NOMO-1 treated with dmso at 0.1 percent for 144 hours (cell line): ENCODE data around the gene SPTLC2.
"Not testable (repeated sequence)": the region's sequence is repeated elsewhere in the genome, so short reads cannot be mapped to it uniquely, and the experiment has no call there.

Source experiments
- DNase-seq: peaks from one replicate; lab custom pipeline; 2025; ENCODE audit not compliant: unreplicated experiment; lab: John Stamatoyannopoulos, UW

The SPTLC2 gene

DNA sequence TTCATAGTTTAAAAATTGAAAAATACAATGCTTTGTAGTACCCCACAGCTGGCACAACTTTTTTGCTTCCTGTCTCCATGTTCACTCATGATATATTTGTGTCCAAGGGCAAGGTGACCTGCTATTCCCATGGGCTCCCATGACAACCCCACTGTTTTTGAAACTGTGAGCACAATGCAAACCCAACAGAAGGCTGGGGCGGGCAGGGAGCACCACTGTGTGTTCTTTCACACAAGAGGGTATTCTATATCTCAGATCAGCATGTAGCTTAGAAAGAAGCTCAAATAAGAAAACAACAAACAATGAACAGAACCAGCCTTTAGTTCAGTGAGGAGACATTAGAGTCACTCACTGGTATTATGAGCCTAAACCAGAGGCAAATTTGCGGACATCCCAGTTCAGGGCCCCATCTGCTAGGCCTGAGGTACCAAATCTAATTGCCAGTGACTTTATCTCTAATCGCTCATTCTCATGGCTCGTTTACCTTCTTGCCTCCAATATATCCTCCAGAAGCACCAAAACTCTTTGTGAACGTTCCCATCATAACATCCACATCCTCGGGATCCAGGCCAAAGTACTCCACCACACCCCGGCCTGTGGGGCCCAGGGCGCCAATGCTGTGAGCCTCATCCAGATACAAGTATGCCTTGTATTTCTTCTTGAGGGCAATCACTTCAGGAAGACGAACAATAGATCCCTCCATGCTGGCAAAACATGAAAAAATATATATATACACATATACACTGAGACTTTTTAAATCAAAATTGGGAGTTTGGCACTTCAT, 61.4 kb downstream of the SPTLC2 start:
- DNase-seq, result no peak

DNA sequence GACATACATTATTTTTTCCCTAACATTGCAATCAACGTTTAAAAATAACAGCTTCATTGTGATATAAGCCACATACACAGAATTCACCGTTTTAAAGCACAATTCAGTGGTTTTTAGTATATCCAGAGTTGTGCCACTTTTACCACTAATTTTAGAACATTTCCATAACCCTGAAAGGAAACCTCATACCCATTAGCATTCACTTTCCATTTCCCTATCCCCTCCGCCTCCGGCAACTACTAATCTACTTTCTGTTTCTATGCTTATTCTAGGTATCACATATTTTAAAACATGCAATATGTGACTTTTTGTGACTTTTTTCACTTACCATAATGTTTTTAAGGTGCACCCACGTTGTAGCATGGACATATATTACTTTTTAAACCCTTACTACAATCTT, 62.2 kb downstream of the SPTLC2 start:
- no peak for DNase-seq

DNA sequence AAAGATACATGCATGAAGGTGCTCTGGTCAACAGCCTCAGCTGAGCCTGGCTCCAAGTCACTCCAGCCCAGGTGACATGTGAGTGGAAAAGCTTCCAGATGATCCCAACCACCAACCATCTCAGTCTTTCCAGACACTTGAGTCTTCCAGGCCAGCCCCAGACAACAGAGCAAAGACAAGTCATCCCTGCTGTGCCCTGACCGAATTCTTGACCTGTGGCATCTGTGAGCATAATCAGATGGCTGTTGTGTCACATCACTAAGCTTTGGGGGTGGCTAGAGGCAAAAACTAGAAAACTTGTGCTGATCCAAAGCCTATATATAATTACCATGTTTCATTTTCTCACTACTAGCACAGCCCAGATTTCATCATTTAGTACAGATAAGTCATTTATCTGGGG, 67.0 kb downstream of the SPTLC2 start:
- no peak for DNase-seq

DNA sequence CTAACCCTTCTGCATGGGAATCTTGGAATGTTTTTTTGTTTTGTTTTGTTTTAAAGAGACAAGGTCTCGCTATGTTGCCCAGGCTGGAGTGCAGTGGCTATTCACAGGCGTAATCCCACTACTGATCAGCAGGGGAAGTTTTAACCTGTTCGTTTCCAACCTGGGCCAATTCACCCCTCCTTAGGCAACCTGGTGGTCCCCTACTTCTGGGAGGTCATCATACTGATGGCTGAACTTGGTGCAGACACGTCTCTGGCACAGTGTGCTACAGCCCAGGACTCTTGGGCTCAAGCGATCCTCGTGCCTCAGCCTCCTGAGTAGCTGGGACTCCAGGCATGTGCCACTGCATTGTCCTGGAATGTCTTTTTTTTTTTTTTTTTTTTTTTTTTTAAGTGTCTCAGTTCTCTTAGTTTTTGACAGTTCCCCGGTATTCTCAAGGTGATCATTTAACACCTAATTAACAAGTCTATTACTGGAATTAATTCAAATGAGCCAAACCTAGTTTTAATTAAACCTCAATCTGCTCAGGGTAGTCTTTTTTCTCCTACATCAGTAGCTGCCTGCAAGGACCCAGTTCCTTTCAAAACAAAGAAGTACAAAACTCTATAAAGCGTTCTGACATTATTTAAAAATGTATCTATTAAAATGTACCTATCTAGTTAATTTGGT, 68.8 kb downstream of the SPTLC2 start:
- DNase-seq, result no peak

DNA sequence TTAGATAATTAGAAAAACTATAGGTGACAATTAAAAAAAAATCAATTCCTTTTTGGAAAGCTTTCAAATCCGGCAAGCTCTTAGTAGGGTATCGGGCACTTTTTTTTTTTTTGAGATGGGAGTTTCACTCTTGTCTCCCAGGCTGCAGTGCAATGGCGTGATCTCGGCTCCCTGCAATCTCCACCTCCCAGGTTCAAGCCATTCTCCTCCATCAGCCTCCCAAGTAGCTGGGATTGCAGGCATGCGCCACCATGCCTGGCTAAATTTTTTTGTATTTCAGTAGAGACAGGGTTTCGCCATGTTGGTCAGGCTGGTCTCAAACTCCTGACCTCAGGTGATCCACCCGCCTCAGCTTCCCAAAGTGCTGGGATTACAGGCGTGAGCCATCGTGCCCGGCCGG, 71.3 kb downstream of the SPTLC2 start:
- DNase-seq, result not testable (repeated sequence)

DNA sequence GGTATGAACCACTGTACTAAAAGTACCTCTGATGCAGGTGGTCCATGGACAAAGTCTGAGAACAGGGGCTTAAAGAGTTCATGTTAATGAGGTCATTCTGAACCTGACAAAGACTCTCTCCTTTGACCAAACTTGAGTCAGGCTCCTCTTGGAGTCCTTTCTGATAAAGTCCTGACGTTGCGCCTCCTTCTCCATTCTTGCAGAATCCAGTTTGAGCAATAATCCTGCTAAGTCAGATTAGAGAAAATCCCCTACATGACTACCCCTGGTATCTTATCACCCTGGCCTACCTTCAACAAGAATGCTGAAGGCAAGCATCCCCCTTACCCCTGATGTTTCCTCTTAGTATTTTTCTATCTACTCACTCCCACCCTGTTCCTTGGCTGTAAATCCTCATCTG, 71.9 kb downstream of the SPTLC2 start:
- no peak for DNase-seq

DNA sequence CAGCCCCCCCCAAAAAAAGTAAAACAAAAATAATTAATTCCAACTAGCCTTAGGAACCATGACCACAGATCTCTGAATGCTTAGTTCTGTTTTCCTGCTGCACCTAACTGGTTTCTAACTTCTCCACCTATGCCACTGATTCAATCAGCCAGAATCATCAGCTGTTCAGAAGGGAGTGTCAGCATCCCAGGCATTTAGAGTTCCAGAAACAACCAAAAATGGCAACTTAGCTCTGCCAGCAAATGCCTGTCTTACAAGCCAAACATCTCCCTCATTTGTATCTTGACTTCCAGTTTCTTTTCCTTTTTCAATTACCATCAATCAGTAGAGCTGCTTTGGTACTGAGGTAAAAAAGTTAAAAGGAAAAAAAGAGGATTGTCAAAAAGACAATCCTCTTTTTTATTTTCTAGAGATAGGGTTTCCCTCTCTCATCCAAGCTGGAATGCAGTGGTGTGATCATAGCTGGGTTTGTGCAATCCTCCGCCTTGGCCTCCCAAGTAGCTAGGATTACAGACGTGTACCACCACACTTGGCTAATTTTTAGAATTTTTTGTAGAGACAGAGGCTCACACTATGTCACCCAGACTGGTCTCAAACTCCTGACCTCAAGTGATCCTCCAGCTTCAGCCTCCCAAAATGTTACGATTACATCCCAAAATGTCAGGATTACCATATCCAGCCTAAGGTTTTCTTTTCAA, 72.7 kb downstream of the SPTLC2 start:
- no peak for DNase-seq

DNA sequence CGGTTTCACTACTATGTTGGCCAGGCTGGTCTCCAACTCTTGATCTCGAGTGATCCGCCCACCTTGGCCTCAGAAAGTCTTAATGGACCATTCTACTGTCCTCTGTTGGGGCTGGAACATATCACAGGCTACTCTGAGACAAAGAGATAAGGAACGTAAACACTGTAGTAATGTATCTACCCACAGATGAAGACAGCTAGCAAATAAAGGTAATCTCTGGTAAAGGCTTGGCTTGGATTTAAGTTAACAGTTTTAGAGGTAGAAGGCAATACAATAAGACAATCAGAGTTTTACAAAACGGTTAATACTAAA, 73.2 kb downstream of the SPTLC2 start:
- no peak for DNase-seq

DNA sequence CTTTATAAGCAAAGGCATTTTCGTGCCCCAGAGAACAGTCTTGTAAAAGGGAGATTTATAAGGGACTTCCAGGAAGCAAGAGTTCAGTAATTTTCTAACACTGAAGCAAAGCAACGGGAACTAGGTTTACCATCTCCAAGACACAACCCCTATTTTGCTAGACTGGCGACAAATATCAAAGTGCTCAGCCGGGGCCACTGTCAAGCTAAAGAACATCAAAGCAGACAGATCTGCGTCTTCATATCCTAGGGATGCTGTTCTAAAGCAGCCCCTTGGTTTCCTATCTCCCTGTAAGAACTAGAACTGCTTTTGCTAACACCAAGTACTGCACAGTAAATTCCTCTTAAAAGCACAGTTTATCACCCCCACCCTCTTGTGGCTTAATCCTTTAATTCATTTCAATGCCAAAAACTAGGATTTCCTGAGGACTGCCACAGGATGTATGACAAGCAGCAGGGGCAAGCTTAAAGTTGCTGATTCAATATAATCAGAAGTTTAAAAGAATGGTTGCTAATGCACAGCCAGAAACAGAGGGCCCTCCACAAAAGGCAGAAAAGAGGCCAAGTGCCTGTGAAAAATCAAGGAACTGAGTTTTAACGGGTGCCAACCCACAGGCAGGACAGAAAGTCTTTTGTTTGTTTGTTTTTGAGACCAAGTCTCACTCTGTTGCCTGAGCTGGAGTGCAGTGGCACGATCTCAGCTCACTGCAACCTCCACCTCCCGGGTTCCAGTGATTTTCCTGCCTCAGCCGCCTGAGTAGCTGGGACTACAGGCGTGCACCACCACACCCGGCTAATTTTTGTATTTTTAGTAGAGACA, 73.8 kb downstream of the SPTLC2 start:
- no peak for DNase-seq

DNA sequence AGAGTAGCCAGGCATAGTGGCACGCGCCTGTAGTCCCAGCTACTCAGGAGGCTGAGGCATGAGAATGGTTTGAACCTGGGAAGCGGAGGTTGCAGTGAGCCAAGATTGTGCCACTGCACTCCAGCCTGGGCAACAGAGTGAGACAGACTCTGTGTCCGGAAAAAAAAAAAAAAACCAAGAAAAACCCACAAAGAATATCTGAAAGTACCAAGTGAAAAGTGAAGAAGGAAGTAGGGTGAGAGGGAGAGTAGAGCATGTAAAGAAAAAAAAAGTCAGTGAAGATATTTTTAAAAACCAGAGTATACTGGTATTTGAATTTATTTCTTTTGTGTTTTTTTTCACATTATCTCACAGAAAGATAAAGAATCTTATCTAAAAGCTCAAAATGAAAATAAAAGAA, 74.5 kb downstream of the SPTLC2 start:
- no peak for DNase-seq

DNA sequence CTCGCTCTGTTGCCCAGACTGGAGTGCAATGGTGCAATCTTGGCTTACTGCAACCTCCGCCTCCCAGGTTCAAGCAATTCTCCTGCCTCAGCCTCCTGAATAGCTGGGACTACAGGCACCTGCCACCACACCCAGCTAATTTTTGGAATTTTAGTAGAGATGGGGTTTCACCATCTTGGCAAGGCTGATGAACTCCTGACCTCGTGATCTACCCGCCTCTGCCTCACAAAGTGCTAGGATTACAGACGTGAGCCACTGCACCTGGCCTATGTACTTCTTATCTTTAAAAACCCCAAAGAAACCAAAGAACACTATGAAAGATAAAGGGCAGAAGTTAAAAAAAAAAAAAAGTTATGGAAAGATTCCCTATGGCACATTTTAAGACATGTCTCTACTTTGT, 79.5 kb downstream of the SPTLC2 start:
- DNase-seq, result not testable (repeated sequence)

DNA sequence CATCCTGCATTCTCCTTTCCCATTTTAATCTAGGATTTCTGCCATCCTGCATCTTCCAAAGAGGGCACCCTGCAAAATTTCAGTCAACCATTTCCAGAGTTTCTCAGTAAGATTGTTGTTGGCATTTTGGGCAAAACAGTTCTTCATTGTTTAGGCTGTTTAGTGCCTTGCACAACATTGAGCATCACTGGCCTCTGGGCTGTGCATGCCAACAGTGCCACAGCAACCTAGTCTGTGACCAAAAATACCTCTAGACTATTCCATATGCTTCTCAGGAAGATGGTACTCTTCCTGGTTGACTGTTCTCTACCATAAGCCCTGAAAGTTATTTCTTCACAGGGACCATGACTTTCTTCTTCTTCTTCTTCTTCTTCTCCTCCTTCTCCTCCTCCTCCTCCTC, 85.4 kb downstream of the SPTLC2 start:
- no peak for DNase-seq

DNA sequence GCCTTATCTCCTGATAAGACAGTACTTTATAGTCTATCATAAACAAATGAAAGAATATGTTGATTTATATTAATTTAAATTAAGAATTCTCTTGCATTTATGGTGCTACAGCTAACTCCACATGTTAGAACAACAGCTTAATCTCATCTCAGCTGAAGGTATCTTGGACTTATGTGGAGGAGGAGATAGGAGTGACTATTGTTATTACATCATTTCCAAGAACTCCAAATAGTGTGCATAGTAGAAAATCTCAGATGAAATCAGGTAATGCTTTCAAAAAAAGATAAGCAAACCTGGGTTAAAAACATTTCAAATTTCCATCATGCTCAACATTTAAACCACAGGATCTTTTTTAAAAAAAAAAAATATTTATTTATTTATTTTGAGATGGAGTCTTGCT, 86.5 kb downstream of the SPTLC2 start:
- no peak for DNase-seq

DNA sequence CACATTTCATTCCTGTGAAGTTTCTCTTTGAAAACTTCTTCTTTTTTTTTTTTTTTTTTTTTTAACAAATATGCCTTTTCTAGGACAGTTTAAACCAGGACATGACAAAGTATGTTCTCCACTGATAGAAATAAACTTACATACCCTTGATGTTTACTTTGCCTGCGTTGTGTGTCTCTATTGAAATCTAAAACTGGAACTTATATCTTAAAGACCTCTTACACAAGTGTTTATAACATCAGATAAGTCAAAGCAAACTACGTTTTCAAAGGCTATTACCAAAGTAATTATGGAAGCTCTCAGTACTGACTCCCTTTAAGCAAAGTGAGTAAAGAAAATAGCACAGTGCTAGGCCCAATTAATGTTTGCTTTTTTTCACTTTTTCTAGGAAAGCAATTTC, 87.2 kb downstream of the SPTLC2 start:
- no peak for DNase-seq

DNA sequence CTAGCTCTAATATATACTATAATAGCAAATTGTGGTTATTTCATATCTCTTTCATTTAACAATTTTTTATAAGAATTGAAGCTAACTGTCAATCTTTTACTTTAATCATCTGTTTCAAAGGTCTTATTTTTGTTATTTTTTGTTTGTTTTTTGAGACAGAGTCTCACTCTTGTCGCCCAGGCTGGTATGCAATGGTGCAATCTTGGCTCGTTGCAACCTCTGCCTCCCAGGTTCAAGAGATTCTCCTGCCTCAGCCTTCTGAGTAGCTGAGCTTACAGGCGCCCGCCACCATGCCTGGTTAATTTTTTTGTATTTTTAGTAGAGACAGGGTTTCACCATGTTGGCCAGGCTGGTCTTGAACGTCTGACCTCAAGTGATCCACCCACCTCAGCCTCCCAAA, 87.7 kb downstream of the SPTLC2 start:
- DNase-seq, result not testable (repeated sequence)

DNA sequence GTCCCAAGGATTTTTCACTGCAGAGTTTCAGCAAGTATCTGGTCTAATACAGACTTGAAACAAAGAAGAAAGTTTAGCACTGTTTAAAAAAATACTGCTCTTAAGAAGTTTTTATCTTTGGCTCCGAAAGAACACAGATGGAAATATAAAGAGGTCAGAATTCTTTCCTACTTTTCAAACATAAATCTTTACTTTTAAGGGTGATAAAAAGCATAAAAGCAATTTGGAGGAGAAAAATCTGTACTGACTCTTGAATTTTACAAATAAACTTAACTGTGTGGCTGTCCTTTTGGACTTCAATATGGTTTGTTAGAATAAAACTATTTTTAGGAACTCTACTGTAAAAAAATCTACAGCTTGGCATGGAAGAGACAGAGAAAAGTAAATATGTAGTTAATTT, 90.2 kb downstream of the SPTLC2 start:
- no peak for DNase-seq

DNA sequence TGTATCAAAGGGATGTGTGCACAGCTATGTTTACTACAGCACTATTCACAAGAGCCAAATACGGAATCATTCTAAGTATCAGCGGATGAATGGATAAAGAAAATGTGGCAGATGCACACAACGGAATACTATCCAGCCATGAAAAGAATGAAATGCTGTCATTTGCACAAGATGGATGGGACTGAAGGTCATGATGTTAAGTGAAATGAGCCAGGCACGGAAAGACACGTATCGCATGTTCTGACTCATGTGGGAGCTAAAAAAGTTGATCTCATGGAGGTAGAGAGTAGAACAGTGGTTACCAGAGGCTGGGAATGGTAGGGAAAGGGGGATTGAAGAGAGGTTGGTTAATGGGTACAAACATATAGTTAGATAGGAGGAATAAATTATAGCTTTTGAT, 91.9 kb downstream of the SPTLC2 start:
- no peak for DNase-seq

DNA sequence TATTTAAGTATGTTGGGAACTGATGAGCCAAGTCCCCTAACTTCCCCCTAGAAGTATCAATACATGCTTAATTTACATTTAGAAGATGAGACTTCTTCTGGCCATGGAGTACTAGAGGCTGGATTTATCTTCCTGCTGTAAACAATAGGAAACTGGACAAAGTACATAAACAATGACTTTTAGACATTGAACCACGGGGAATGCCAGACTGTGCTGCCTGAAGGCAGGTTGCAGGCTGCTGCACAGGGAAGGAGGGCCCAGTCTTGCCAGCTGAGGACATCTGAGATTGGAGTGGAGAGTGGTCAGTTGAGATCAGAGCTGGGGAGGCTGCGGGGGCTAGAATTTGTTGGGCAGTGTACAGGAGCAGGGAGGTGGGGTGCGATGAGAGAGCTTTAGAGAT, 93.3 kb downstream of the SPTLC2 start:
- no peak for DNase-seq

DNA sequence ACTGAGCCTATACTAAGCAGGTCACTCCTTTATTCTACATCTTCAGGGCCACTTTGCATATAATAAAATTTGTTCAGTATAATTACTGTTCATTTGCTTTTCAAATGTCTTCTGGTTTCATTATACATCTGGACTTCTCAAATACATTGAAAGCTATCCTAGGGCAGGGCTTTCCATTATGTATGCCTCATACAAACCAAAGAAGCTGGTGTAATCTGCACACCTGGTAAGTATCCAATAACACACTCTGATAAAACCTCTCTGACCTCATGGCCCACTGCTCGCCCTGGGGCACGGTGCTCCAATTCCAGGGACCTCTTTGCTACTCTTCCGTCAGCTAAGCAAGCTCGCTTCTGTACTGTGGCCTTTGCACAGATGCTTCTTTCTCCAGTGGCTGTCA, 95.9 kb downstream of the SPTLC2 start:
- DNase-seq, result no peak

DNA sequence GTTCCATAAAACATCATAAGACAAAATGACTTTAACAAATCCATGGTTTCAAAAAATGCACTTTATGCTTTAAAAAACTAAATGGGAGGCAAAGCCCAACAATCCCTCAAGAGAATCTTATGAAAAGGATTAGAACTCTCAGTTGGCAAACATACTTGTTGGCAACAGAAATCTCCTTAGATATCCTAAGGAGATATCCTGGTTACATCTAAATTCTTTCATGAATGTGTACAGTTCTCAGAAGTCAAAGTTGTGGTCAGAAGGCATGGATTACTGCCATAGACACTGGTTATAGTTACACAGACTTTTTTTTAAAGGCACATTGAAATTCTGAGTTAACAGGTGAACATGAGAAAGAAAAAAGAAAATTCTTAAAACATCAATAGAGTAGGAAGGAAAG, 100.3 kb downstream of the SPTLC2 start:
- no peak for DNase-seq

DNA sequence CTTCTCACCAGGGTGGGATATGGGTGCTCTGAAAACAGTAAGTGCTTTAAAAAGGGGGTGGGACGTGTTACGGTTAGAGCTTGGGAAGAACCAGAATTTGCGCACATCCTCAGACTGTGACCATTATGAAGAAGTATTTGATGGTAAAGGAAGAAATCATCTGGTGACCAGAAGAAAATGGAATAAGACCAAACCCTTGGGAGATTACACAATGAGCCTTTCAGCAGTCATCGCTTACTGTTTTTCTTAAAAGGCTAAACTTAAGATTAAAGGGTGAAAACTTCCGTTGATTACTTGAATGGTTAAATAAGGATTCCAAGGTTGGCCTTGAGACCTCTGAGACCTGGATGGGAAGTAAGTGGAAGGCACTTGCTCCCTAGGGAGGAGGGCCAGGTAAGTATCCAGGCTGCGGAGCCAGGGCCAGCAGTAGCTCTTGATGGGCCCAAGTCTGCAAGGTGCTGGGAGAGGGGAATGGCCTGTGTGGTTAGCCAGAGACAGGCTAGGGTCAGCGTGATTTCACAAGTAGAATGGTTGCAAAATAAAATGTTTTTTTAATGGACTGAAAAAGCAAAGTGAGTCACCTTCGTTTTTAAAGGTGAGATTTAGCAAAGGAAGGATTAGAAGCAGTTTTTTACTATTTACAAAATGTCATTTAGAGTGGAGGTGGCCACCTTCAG, 104.8 kb downstream of the SPTLC2 start:
- DNase-seq, result no peak
